ENCODE measurements around the gene ZC3H18.

The ZC3H18 gene

DNA sequence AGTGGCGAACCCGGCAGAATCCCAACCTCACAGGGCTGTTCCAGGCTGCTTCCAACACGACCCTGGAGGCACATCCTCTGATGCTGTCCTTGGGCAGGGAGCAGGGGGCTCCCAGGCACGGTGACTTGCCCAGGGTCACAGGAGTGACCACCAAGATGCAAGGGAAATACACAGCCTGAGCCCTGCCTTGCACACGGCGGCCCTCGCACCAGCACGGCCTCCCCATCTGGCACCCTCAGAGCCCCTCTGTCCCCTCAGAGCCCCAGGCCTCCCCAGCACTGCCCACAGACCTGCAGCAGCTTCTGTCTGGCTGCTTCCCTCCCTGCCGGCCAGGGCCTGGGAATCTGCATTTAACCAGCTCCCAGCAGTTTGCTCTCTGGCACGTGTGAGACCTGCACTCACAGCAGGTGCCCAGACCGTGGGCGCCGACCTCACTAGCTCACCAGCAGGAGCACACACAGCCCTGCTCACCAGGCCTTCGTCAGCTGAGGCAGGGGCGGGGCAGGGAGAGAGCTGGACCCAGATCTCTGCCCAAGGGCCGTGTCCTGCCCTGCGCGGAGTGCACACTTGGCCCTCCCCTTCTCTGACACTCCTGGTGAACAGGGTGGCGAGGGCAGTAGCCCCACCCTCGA lies 29.7 kb upstream of the ZC3H18 start:
- Histone ChIP-seq H3K36me3 (replicated peaks in 1 of 2; ENCODE audit: control insufficient read depth in 2 of 2, insufficient read depth in 2 of 2, low read length in 2 of 2) (peaks cover 0 to 3% of the 10 kb centered on the region in 2 donors), H3K9ac (ENCODE audit: low read depth, low read length, poor library complexity) (peak overlapping the region; percentile 70), H3K27ac (replicated peaks; ENCODE audit: low read length) (no peak overlapping the region), H3K79me1 (ENCODE audit: low read depth, low read length) (peaks cover 8% of the 10 kb centered on the region), H3K14ac (ENCODE audit: low read length) (no peak overlapping the region), H2BK120ac (ENCODE audit: low read depth, low read length) (no peak overlapping the region), H4K91ac (ENCODE audit: low read depth, low read length, poor library complexity) (no peak overlapping the region), H3K23ac (ENCODE audit: low read depth, low read length, poor library complexity) (peak overlapping the region; percentile 85), H2BK15ac (ENCODE audit: low read length) (no peak overlapping the region), H2AK5ac (ENCODE audit: low read depth, low read length) (peak overlapping the region; percentile 63), H2BK5ac (ENCODE audit: low read length) (no peak overlapping the region), H3K4me2 (ENCODE audit: insufficient read depth, low read length, poor library complexity, severe bottlenecking) (no peak overlapping the region), H3K27me3 (ENCODE audit: control insufficient read depth in 3 of 3, insufficient read depth in 3 of 3, low read depth in 1 of 3, low read length in 3 of 3) (peaks cover 0 to 26% (median 25%) of the 10 kb centered on the region in 3 experiments), H3K18ac (ENCODE audit: low read length) (peak overlapping the region; percentile 13), H3K4me3 (ENCODE audit: low read length in 2 of 2) (no peak overlapping the region), H3K4me1 (ENCODE audit: control insufficient read depth in 2 of 2, insufficient read depth in 1 of 2, low read depth in 1 of 2, low read length in 2 of 2) (peaks cover 2 to 6% of the 10 kb centered on the region in 2 donors), H4K8ac (ENCODE audit: low read depth, low read length) (no peak overlapping the region), H2AFZ (ENCODE audit: low read length) (no peak overlapping the region), H3K4ac (ENCODE audit: low read length) (no peak overlapping the region), H2BK12ac (ENCODE audit: low read length) (no peak overlapping the region), H3K9me3 (replicated peaks in 1 of 2; ENCODE audit: control insufficient read depth in 2 of 2, insufficient read depth in 1 of 2, low read depth in 1 of 2, low read length in 2 of 2) (peaks cover 11 to 22% of the 10 kb centered on the region in 2 donors)
- no peak for DNase-seq (ENCODE audit: low spot score)
- WGBS, 2 donors (ENCODE audit: extremely low coverage in 2 of 2, insufficient read length in 2 of 2, insufficient replicate concordance in 1 of 2) = no CpG with 5 or more reads among the region's 20 CpGs

DNA sequence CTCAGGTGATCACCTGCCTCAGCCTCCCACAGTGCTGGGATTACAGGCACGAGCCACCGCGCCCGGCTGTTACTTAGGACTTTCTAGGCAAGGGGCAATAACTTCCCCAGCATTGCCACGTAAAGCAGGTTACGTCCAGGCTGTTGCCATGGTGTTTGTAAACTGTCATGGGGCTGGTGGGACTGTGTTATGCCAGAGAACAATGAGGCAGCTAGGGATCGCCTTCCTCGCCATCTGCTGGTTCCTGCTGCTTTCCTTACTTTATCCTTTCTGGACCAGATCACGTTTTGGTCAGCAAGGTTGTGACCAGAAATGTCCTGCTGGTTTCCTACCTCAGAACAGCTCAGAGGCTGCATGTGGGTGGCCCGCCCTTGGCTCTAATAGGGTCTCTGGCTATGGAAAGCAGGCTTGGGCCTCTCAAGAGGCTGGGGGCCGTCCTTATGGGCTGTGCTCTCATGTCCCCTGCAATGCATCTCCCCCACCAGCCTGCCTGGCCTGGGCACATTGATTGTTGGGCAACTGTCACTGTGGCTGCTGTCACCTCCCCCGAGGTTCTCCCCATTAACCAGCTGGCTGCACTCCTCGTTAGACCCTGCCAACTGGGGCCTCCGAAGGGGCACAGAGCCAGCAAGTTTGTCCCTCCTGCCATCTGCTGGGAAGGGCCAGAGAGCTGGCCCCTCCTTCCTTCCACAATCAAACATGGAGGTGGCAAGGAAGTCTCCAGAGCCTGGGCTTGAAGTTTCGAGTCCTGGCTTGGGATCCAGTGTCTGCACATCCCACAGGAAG lies 28.2 kb upstream of the ZC3H18 start:
- no peaks in the 10 kb centered on the region for H3K36me3 ChIP-seq (replicated peaks in 1 of 2; ENCODE audit: control insufficient read depth in 2 of 2, insufficient read depth in 2 of 2, low read length in 2 of 2)
- H2BK120ac ChIP-seq (ENCODE audit: low read depth, low read length) = no peak overlapping the region
- H3K4me1 ChIP-seq (ENCODE audit: control insufficient read depth in 2 of 2, insufficient read depth in 1 of 2, low read depth in 1 of 2, low read length in 2 of 2) = peaks cover 2 to 6% of the 10 kb centered on the region in 2 donors
- H3K23ac ChIP-seq (ENCODE audit: low read depth, low read length, poor library complexity) = no peak overlapping the region
- H3K4me2 ChIP-seq (ENCODE audit: insufficient read depth, low read length, poor library complexity, severe bottlenecking) = no peak overlapping the region
- H3K4me3 ChIP-seq (ENCODE audit: low read length in 2 of 2) = no peak overlapping the region
- H4K8ac ChIP-seq (ENCODE audit: low read depth, low read length) = no peak overlapping the region
- WGBS, 2 donors (ENCODE audit: extremely low coverage in 2 of 2, insufficient read length in 2 of 2, insufficient replicate concordance in 1 of 2) = no CpG with 5 or more reads among the region's 15 CpGs
- no peak overlapping the region for H2BK15ac ChIP-seq (ENCODE audit: low read length)
- no peak overlapping the region for H3K4ac ChIP-seq (ENCODE audit: low read length)
- H3K79me1 ChIP-seq (ENCODE audit: low read depth, low read length) = peaks cover 6% of the 10 kb centered on the region
- no peak overlapping the region for H2AFZ ChIP-seq (ENCODE audit: low read length)
- peaks cover 13 to 22% of the 10 kb centered on the region in 2 donors for H3K9me3 ChIP-seq (replicated peaks in 1 of 2; ENCODE audit: control insufficient read depth in 2 of 2, insufficient read depth in 1 of 2, low read depth in 1 of 2, low read length in 2 of 2)
- no peak overlapping the region for H4K91ac ChIP-seq (ENCODE audit: low read depth, low read length, poor library complexity)
- H2AK5ac ChIP-seq (ENCODE audit: low read depth, low read length) = no peak overlapping the region
- H3K27me3 ChIP-seq (ENCODE audit: control insufficient read depth in 3 of 3, insufficient read depth in 3 of 3, low read depth in 1 of 3, low read length in 3 of 3) = peaks cover 0 to 37% (median 33%) of the 10 kb centered on the region in 3 experiments
- H3K14ac ChIP-seq (ENCODE audit: low read length) = no peak overlapping the region
- H2BK12ac ChIP-seq (ENCODE audit: low read length) = no peak overlapping the region
- DNase-seq (ENCODE audit: low spot score) = no peak
- no peak overlapping the region for H2BK5ac ChIP-seq (ENCODE audit: low read length)
- no peak overlapping the region for H3K18ac ChIP-seq (ENCODE audit: low read length)
- no peak overlapping the region for H3K27ac ChIP-seq (replicated peaks; ENCODE audit: low read length)
- no peak overlapping the region for H3K9ac ChIP-seq (ENCODE audit: low read depth, low read length, poor library complexity)

DNA sequence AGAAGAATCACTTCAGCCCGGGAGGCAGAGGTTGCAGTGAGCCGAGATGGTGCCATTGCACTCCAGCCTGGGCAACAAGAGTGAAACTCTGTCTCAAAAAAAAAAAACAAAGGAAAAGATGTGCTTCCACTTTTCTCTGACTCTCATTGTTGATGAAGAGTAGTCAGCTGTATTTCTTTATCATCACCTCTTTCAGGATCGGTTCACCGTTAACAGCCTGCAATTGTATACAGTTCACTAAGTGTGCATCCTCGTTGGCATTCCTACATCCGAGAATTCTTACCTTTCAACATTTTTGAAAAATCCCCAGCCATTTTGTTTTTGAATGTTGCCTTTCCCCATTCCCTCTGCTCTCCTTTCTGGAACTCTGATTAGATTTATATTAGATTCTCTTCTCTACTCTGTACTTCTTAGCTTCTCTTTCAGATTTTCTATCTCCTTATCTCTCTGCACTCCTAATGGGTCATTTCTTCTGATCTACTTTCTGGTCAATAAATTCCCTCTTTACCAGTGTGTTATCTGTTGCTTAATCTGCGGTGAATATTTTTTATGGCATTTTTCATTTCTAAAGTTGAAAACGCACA lies 26.9 kb upstream of the ZC3H18 start:
- peaks cover 2% of the 10 kb centered on the region for H3K79me1 ChIP-seq (ENCODE audit: low read depth, low read length)
- H2BK5ac ChIP-seq (ENCODE audit: low read length) = no peak overlapping the region
- DNase-seq (ENCODE audit: low spot score) = no peak
- H3K4me3 ChIP-seq (ENCODE audit: low read length in 2 of 2) = no peak overlapping the region
- no peak overlapping the region for H4K91ac ChIP-seq (ENCODE audit: low read depth, low read length, poor library complexity)
- H3K9me3 ChIP-seq (replicated peaks in 1 of 2; ENCODE audit: control insufficient read depth in 2 of 2, insufficient read depth in 1 of 2, low read depth in 1 of 2, low read length in 2 of 2) = peaks cover 13 to 22% of the 10 kb centered on the region in 2 donors
- H2BK120ac ChIP-seq (ENCODE audit: low read depth, low read length) = no peak overlapping the region
- H2BK15ac ChIP-seq (ENCODE audit: low read length) = no peak overlapping the region
- peaks cover 2 to 5% of the 10 kb centered on the region in 2 donors for H3K4me1 ChIP-seq (ENCODE audit: control insufficient read depth in 2 of 2, insufficient read depth in 1 of 2, low read depth in 1 of 2, low read length in 2 of 2)
- H3K9ac ChIP-seq (ENCODE audit: low read depth, low read length, poor library complexity) = no peak overlapping the region
- WGBS, 2 donors (ENCODE audit: extremely low coverage in 2 of 2, insufficient read length in 2 of 2, insufficient replicate concordance in 1 of 2) = no CpG with 5 or more reads among the region's 8 CpGs
- H3K18ac ChIP-seq (ENCODE audit: low read length) = no peak overlapping the region
- H4K8ac ChIP-seq (ENCODE audit: low read depth, low read length) = no peak overlapping the region
- H2AFZ ChIP-seq (ENCODE audit: low read length) = no peak overlapping the region
- no peak overlapping the region for H2BK12ac ChIP-seq (ENCODE audit: low read length)
- H3K27me3 ChIP-seq (ENCODE audit: control insufficient read depth in 3 of 3, insufficient read depth in 3 of 3, low read depth in 1 of 3, low read length in 3 of 3) = peaks cover 3 to 44% (median 37%) of the 10 kb centered on the region in 3 experiments
- no peak overlapping the region for H2AK5ac ChIP-seq (ENCODE audit: low read depth, low read length)
- no peak overlapping the region for H3K14ac ChIP-seq (ENCODE audit: low read length)
- no peak overlapping the region for H3K4me2 ChIP-seq (ENCODE audit: insufficient read depth, low read length, poor library complexity, severe bottlenecking)
- H3K27ac ChIP-seq (replicated peaks; ENCODE audit: low read length) = no peak overlapping the region
- H3K36me3 ChIP-seq (replicated peaks in 1 of 2; ENCODE audit: control insufficient read depth in 2 of 2, insufficient read depth in 2 of 2, low read length in 2 of 2) = no peaks in the 10 kb centered on the region
- H3K4ac ChIP-seq (ENCODE audit: low read length) = no peak overlapping the region
- no peak overlapping the region for H3K23ac ChIP-seq (ENCODE audit: low read depth, low read length, poor library complexity)

DNA sequence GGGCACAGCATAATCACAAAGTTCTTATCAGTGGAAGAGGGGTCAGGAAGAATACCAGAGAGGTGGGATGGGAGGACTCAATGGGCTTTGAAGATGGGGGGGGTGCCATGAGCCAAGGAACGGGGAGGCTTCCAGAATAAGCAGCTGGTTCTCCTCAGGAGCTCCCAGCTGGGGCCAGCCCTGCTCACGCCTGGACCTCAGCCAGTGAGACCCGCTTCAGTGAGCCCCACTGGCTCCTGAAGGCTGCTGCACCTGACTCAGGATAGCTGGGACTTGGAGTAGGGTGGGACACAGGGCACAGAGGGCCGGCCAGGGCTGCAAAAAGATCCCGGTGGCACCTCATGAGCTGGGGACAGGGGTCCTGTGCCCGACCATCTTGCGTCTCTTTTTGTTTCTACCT lies 24.4 kb upstream of the ZC3H18 start:
- no peaks in the 10 kb centered on the region for H3K36me3 ChIP-seq (replicated peaks in 1 of 2; ENCODE audit: control insufficient read depth in 2 of 2, insufficient read depth in 2 of 2, low read length in 2 of 2)
- no CpG with 5 or more reads among the region's 7 CpGs for WGBS, 2 donors (ENCODE audit: extremely low coverage in 2 of 2, insufficient read length in 2 of 2, insufficient replicate concordance in 1 of 2)

More for the DNA sequence above, 24.4 kb upstream of the ZC3H18 start:
- no peak overlapping the region for H2BK15ac ChIP-seq (ENCODE audit: low read length)
- no peak overlapping the region for H3K4me3 ChIP-seq (ENCODE audit: low read length in 2 of 2)
- H3K4ac ChIP-seq (ENCODE audit: low read length) = no peak overlapping the region
- H4K8ac ChIP-seq (ENCODE audit: low read depth, low read length) = no peak overlapping the region
- H3K9me3 ChIP-seq (replicated peaks in 1 of 2; ENCODE audit: control insufficient read depth in 2 of 2, insufficient read depth in 1 of 2, low read depth in 1 of 2, low read length in 2 of 2) = peaks cover 13 to 22% of the 10 kb centered on the region in 2 donors
- H3K14ac ChIP-seq (ENCODE audit: low read length) = no peak overlapping the region
- no peak overlapping the region for H2AFZ ChIP-seq (ENCODE audit: low read length)
- DNase-seq (ENCODE audit: low spot score) = no peak
- H2BK5ac ChIP-seq (ENCODE audit: low read length) = no peak overlapping the region
- no peak overlapping the region for H4K91ac ChIP-seq (ENCODE audit: low read depth, low read length, poor library complexity)
- no peak overlapping the region for H3K18ac ChIP-seq (ENCODE audit: low read length)
- H3K4me2 ChIP-seq (ENCODE audit: insufficient read depth, low read length, poor library complexity, severe bottlenecking) = no peak overlapping the region
- no peak overlapping the region for H2AK5ac ChIP-seq (ENCODE audit: low read depth, low read length)
- no peaks in the 10 kb centered on the region for H3K4me1 ChIP-seq (ENCODE audit: control insufficient read depth in 2 of 2, insufficient read depth in 1 of 2, low read depth in 1 of 2, low read length in 2 of 2)
- no peak overlapping the region for H3K23ac ChIP-seq (ENCODE audit: low read depth, low read length, poor library complexity)
- H3K9ac ChIP-seq (ENCODE audit: low read depth, low read length, poor library complexity) = no peak overlapping the region
- no peak overlapping the region for H2BK12ac ChIP-seq (ENCODE audit: low read length)
- H3K79me1 ChIP-seq (ENCODE audit: low read depth, low read length) = no peaks in the 10 kb centered on the region
- H3K27ac ChIP-seq (replicated peaks; ENCODE audit: low read length) = no peak overlapping the region
- H2BK120ac ChIP-seq (ENCODE audit: low read depth, low read length) = no peak overlapping the region
- H3K27me3 ChIP-seq (ENCODE audit: control insufficient read depth in 3 of 3, insufficient read depth in 3 of 3, low read depth in 1 of 3, low read length in 3 of 3) = peaks cover 4 to 47% (median 30%) of the 10 kb centered on the region in 3 experiments

Data from neuronal stem cell (in vitro differentiated cells).